Keratinocyte (primary cell): ENCODE measurements around the gene KDR.

Experiments
- CTCF ChIP-seq, 3 experiments: IDR thresholded peaks in 1 of 3; conservative IDR thresholded peaks in 1 of 3; optimal IDR thresholded peaks in 1 of 3; 2 replicates in 2 of 3; 3 replicates in 1 of 3; pipeline versions ENCODE3 to v1.5.1; 2011; ENCODE audit warnings: low read length in 3 of 3, mild to moderate bottlenecking in 3 of 3, moderate library complexity in 2 of 3, control low read depth in 1 of 3, inconsistent platforms in 1 of 3; ENCODE audit not compliant: insufficient read depth in 2 of 3; ENCODE audit errors: extremely low read depth in 1 of 3
- EZH2 ChIP-seq: IDR thresholded peaks from one replicate; pipeline ENCODE4 v1.6.1; 2012; ENCODE audit warnings: inconsistent platforms, mild to moderate bottlenecking, low read length, moderate library complexity

- TF ChIP-seq CTCF (optimal IDR thresholded peaks at IDR 0.05 in 1 of 3, IDR thresholded peaks at IDR 0.05 in 1 of 3, conservative IDR thresholded peaks at IDR 0.05 in 1 of 3; ENCODE audit: extremely low read depth in 1 of 3, insufficient read depth in 2 of 3, low read length in 3 of 3): no peak
- no peak for TF ChIP-seq EZH2
Observed at GRCh38 chr4:55098456-55099204, 26.8 kb downstream of the KDR start.
